GM19351 (cell line): Measurements from ENCODE around the gene TBC1D22A.

ENCODE experiments used
- ATAC-seq: cut with Tn5 transposase; IDR thresholded peaks from one replicate; pipeline ENCODE4 v1.9.1; 2021; ENCODE audit warnings: mild to moderate bottlenecking, moderate library complexity; ENCODE audit not compliant: unreplicated experiment

Gene TBC1D22A

DNA sequence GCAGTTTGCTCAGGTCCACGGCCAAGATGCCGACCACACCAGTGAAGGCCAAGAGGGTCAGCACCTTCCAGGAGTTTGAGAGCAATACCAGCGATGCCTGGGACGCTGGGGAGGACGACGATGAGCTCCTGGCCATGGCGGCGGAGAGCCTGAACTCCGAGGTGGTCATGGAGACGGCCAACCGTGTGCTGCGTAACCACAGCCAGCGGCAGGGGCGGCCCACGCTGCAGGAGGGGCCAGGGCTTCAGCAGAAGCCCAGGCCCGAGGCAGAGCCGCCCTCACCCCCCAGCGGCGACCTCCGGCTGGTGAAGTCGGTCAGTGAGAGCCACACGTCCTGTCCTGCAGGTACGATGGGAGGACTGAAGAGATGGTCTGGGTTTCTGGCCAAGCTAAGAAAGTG lies 31.0 kb downstream of the TBC1D22A start:
- no peak for ATAC-seq

DNA sequence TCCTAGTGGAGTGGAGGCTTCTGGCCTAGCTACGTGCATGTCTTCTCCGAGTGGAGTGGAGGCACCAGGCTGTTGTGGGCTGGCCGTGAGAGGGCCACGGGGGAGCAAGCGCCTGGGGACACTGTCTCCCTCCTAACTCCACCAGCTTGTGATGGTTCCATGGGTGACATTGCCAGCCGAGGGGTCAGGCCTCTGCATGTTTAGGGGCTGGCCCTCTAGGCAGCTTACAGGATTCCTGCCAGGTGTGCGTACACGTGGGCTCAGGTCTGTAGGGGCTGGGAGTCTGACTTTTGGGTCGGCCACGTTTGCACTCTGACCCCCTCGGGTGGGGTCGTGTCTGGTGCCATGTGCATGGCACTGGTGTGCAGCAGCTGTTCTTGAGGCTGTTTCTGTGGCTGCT lies 31.6 kb downstream of the TBC1D22A start:
- ATAC-seq = no peak

DNA sequence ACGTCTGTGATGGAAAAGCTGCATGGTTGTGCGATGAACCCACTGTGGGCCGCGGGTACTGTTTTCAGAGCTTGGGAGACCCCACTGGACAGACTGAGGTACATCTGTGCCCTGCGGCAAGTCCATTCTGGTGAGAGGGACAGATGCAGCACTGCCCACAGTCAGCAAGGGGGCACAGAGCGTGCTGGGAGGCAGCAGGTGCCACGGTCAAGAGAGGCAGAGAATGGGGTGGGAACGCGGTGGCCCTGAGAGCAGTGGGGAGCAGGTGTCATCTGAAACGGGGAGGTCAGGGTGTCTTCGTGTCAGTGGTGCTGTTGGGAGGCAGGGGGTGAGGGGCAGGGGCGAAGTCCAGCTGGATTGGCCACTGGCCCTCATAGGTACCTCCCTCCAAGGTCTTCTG lies 32.0 kb downstream of the TBC1D22A start:
- ATAC-seq = no peak

DNA sequence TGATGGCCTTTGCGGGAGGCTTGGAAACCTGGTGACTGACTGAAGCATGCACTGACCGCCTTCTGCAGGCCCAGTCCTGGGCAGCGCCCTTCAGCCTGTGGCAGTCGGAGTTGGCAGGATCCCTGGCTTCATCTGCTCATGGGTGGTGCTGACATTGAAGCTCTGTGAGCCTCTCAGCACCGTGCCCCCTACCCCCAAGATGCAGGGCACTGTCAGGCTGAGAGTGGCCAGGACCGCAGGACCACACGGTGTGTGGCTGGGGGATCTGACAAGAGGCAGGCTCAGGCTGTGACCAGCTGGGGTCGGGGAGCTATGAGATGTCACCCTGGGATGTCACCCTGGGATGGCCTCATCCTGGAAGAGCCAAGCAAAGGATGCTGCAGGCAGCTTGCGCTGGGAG lies 32.7 kb downstream of the TBC1D22A start:
- ATAC-seq = no peak

DNA sequence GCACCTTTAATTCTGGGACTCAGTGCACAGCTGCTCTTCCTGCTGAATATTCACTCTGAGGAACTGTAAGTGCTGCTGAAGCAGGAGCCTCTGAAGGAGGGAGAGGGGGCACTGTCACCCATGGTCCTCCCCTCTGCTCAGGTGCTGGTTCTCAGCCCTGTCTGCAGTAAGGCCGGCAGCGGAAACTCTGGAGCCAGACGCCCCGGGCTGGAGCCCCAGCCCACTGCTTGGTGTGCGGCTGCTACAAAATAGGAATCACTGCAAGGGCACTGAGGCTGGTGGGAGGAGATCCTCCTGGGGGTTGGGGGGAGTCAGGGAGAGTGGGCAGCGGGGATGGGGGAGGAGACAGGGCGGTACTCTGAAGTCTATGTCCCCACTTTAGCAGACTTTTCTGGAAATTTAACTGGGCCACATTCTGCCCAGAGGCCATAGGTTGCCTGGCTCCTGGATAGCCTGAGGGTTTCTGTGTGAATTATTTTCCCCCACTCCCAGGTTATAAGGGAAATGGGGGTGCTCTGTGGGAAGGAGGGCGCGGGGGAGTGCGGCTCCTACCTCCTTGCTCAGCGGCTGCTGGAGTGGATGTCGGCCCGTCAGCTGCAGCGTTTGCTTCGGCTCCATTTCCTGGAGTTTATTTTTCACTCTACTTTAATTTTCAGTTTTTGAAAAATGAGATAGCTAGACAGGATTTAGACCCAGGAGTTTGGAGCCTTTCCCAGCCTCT lies 33.6 kb downstream of the TBC1D22A start:
- ATAC-seq = no peak

DNA sequence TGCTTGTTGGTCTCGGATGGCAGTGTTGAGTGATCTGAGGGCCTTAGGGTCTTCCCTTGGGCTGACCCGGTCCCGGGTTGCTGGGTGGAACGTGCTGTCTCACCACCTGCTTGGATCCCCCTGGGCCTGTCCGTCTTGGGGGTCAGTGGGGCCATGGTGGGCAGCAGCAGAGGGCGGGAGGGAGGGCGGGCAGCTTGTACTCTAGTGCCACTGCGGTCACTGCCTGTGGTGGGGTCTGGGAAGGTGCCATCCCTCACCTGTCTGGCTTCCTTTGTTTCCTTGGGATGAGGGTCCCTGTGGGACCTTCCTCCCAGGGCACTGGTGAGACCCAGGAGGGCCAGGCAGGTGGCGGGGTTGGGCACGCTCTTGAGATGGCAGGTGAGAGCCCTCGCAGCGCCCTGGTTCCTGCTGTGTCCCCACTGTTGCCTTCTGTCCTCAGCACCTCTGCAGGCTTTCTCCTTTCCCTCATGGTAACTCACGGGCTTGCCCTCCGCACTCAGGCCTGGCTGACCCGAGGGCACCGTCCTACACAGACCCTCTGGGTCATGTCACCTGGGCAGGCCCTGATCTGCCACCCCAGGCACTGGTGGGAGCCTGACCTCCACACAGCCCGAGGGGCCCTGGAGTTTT lies 34.2 kb downstream of the TBC1D22A start:
- no peak for ATAC-seq

DNA sequence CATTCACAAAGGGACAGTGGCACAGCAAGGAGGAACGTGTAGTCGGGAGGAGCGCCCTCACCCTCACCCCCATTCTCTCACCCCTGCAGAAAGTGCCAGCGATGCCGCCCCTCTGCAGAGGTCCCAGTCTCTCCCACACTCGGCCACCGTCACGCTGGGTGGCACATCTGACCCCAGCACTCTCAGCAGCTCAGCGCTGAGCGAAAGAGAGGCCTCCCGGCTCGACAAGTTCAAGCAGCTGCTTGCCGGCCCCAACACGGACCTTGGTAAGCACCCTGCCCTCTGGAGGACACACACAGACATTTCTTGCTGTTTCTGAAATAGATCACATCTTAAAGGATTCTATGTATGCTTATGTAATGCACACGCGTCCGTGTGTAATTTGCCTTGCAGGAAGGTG lies 34.9 kb downstream of the TBC1D22A start:
- ATAC-seq = no peak

DNA sequence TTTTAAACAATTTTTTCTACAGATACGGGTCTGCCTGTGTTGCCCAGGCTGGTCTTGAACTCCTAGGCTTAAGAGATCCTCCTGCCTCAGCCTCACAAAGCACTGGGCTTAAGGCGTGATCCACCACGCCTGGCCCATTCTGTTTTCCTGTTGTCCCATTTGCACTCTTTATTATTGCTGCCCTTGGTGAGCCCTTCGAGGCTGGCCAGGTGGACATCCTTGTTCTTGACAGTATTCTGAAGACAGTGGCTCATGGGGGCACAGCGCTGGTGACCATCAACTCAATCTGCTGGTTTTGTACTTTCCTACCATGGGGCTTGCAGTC lies 35.6 kb downstream of the TBC1D22A start:
- no peak for ATAC-seq

DNA sequence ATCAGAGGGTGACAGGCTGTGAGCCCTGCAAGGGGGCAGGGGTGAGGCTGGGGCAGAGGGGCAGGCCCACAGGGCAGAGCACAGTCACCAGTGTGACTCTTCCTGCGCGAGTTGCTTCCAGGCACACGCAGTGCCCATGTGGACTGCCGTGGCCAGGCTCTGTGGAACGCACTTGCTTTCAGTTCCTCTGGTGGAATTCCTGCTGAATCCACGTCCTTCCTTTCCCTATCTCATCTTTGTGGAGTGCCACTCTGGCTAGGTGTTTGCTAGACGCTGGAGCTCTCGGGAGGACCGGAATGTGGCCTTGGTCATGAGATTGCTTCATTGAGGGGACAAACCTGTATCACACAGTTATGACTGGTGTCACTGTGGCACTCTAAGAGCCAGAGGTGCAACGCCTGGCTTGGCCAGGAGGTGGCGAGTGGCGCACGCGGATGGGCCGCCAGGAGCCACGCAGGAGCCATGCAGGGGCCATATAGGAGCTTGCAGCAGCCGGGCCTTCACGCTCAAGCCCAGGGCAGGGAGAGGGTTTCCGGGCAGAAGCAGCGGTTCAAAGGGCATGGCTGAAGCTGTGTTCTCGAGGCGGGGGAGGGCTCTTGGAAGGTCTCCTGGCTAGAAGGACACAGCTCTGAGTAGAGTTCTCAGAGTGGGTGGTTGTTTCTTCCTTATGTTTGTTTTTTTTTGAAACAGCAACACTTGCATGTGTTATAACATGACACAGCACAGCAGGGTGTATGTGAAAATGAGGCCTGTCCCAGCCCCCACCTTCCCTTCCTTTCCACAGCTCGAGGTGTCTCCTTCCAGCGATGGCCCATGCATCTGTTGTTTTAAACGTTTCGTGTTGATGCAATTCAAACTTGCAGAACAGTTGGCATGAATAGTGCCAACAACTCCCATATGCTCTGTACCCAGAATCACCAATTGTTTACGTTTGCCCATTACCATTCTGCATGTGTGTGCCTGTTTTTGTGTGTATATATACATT lies 36.2 kb downstream of the TBC1D22A start:
- peak; percentile 63 for ATAC-seq

DNA sequence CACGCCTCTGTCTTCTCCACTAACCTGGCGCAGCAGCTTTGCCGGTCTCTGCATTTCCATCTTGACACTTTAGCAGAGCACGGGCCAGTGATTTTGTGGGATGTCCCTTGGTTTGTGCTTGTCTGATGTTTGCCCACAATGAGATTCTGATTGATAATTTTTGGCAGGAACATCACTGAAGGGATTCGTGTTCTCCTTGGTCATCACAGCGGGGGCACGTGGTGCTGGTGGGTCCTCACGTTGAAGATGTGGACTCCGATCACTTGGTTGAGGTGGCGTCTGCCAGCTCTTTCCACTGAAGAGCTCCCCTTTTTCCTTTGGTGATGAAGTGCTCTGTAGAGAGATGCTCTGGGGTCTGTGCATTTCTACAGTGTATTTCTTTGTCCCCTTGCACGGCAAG lies 37.2 kb downstream of the TBC1D22A start:
- ATAC-seq = no peak

DNA sequence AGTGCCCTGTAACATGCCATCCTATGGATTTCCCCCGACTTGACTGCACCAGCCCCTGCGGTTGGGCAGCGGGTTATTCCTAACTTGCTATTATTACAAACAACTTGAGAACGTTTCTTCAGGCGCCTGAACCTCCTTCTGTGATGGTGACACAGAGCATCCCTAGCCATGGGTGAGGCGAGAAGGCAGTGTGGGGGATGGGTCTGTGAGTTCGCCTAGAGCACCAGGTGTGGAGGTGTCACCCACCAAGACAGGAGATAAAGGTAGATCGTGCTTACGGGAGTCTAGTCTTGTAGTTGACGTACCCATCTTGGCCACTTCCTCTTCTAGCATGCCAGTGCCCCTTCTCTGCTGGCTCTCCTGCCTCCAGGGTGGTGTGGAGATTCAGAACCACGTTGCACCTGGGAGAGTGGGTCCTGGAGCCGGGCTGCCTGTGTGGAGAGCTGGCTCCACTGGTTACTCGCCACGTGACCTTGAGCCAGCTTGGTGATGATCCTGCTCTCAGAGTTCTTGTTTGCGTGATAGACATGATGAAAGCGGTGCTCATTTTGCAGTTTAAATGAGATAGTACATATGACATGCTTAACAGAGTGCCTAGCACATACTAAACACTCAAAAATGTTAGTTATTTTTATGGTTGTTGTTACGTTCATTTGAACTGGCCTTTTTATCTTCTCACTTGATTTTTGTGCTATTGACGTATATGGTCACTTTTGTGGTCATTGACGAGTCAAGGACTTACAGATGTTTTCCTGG lies 37.8 kb downstream of the TBC1D22A start:
- ATAC-seq = no peak

DNA sequence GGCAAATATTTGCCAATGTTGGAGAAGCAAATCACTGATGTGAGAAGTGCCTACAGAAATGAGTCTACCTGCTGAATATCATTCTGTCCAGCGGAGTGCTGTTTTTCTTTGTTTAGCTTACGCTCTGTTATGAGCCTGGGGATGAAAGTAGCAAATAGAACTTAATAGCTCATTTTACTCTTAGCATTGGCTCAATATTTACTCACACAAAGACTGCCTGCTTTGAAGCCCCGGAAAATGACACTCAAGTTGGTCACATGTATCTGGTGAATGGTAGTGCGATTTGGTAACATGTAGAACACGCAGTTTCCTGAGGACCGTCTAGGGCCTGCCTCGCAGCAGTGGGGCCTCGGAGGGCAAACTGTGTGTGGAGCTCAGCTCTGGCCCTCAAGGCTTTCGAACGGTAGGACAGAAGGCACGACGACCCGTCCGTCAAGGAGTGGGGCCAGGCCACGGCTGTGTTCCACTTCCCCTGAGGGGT lies 38.9 kb downstream of the TBC1D22A start:
- ATAC-seq = no peak

DNA sequence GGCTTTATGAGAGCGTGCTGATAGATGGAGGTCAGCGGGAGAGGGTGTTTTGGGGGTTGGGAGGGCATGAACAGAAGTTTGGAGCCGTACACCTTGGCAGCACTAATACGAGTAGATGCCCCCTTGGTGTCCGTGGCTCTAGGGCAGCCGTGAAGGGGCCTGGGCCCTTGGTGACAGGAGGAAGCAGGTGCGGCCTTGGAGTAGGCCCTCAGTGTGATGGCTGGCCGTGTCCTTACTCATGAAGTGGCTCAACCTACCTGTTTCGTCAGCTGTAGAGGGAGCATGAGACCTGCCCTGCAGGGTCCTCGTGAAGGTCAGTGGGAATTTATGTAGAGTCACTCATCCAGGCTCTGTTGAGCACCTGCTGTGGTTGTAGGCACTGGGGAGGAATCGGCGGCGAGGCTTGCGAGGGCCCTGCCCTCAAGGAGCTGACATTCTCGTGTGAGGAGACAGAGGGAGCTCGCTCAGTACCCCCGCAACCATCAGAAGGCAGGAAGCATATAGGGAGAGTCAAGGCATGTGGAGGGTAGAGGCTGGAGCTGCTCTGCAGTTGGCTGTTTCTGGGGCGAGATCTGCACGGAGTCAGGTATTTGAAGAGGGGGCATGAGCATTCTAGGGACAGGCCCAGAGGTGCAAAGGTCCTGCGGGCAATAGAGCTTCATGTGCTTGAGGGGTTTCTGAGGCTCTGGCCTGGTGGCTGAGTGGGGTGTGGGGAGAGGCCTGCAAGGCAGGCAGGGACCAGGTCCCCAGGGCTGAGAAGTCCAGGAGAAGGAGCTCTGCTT lies 39.6 kb downstream of the TBC1D22A start:
- no peak for ATAC-seq

DNA sequence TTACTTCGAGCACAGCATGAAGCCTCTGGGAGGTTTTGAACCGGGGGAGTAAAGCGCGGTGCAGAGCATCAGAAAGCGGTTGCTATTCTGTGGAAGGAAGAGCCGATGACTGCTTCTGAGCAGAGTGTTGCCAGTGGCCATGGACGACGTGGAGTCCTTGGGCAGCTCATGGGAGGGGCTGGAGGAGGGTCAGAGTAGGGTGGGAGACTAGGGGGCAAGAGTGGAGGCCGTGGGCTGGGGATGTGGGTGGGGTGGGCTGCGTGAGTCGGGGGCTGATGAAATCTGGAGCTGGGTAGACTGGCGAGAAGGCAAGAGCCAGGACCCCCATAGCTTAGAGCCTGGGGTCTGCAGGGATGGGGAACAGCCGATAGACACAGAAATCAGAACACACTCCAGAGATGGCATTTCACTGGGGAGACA lies 40.2 kb downstream of the TBC1D22A start:
- no peak for ATAC-seq

DNA sequence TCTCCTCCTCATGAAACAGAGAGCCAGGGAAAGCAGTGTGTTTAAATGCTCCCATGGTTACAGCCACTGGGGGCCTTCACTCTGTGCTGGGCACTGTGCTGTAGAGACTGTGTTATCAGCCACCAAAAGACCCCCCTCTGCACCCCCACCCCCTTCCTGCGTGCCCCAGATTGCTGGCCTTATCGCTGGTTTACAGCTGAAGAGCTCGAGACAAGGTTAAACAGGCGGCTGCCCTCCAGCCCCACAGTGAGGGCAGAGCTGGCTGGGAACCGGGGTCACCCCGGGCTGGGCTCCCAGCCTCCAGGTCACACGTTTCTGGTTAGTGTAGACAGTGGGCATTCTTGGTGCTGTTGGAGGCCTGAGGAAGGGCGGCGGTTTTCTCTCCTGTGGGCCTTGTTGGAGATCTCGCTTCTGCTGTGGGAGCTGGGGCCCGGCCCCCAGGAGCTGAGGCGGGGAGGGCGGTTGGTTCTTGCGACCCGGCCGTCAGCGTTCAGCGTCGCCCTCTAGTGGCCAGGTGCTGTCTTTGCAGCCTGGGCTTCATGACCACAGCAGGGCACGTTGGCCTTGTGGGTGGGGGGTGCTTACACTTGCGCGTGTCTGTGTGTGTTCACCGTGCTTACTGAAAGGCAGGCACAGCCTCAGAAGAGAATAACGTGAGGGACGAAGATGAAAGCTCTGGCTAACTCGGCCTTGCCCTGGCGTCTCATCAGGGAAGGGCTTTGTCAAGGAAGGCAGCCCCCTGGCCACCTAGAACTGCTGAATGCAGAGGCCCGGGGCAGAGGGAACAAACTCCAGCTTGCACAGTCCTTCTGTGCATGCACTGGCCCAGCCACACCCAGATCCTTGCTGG lies 40.8 kb downstream of the TBC1D22A start:
- ATAC-seq = no peak

DNA sequence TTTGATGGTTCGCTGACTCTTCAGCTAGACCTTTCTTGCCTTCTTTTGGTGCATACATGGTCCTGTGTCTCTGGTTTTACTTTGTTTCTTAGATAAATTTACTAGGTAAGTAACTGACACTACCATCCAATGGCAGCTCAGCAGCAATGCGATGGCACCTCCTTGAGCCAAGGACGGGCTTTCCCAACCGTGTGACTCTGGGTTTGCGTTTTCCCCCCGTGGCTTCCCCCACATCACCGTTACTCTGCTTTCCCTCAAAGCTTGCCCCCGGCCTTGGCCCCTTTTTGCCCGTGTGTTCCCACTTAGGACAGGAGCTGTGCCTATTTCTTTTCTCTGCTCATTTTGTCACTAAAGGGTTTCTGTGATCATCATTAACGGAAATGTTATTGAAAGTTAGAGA lies 41.5 kb downstream of the TBC1D22A start:
- no peak for ATAC-seq

DNA sequence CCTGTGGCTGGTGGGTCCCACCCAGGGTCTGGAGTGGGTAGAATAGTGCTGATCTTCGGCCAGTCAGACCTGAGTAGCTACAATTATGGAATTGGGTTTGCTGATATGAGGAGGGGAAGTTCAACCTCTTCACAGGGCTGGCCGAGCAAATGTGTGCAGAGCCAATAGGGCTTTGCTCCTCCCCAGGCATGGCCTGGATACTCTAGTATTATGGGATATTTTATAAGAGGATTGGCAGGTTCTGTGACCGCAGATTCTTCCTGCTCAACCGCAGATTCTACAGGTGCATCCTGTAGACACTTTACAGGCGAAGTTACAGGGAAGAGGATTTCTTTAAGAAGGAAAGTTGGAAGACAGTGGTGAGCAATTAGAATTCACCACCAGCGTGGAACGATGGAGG lies 44.3 kb downstream of the TBC1D22A start:
- no peak for ATAC-seq

DNA sequence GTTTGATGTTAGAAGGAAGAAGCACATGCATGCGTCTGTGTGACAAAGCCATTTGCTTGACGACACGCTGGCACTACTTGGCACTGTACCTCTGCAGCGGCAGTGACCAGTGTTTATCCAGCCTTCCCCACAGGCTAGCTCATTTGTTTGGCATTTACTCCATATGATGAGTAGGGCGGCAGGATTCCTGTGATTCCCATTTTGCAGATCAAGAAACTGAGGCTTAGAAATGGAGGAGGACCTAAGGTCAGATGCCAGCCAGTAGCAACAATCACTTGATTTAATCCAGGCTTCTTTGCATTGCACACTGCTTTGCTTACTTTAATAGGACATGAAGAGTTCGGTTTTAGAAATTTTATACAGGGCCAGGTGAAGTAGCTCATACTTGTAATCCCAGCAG lies 45.0 kb downstream of the TBC1D22A start:
- ATAC-seq = no peak

DNA sequence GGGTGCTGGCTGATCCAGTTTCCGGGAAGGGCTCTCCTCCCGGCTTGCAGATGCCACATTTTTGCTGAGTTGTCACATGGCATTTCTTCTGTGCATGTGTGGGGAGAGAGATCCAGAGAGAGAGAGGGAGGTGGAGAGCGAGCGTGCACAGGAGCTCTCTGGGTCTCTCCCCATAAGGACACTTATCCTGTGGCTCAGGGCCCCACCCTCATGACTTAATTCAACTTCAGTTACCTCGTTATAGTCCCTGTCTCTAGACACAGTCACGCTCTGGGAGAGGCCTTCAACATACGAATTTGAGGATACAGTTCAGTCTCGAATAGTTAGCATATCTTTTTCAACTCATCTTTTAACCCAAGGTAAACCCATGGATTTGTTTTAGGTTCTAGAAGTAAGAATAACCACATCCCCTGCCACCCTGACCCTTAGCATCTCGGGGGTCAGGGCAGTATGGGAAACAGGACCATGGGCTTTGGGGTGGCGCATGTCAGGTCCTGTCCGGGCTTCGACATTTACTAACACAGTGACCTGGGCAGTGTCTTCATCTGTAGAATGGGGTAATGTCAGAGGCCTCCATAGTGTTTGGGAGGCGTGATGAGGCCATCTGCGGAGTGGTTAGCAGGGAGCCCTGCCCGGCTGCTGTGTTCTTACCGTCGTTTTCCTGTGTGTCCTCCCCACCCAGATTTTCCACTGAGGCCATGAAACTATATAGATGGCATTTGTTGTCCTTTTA lies 46.9 kb downstream of the TBC1D22A start:
- no peak for ATAC-seq
